ENCODE results near the gene HNRNPA1.
"Not testable (repeated sequence)": the region's sequence is repeated elsewhere in the genome, so short reads cannot be mapped to it uniquely, and the experiment has no call there.

Gene HNRNPA1

DNA sequence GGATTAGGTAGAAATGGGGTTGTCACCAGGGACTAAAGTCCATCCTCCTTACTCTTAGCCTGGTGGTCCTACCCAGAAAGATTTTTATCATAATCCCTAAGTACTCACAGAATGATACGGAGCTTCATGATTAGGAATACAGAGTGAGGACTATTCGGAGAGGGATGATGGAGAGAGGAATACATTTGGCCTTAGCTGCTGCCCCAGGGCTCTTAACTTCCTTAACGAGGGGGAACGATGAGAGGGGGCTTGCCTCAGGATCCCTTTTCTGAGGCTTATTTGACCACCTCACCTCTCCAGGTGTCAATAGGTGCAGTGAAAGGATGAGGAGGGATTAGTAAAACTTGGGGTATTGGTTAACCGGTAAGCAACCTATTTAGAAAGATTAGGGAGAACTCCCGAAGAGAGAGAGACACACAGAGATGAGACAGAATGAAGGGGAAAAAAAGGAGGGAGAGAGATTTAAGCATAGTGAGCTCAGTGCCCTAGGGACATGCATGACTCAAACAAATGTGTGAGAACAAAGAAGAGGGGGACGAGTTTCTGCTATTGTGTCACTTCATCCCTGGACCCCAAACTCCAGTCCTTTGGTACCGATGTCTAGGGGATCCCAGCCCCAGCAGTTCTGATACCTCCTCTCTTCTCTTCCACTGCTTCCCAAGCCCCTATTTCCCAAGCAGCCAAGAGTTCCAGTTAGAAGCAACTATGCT, 19.1 kb downstream of the HNRNPA1 start:
- DNase-seq (ENCODE audit: low read depth) = no peak

- DNase-seq (ENCODE audit: low read depth) = no peak
Measured at GRCh38 chr12:54300225-54300731, 19.8 kb downstream of the HNRNPA1 start.

GRCh38 chr12:54300732-54301427, 20.4 kb downstream of the HNRNPA1 start, which contains the start of gene NFE2:
Gene NFE2 (minus strand): TSS chr12:54301015. CDS start chr12:54295248, 5,767 bp downstream.
- peak; percentile 57 for DNase-seq (ENCODE audit: low read depth)

DNA sequence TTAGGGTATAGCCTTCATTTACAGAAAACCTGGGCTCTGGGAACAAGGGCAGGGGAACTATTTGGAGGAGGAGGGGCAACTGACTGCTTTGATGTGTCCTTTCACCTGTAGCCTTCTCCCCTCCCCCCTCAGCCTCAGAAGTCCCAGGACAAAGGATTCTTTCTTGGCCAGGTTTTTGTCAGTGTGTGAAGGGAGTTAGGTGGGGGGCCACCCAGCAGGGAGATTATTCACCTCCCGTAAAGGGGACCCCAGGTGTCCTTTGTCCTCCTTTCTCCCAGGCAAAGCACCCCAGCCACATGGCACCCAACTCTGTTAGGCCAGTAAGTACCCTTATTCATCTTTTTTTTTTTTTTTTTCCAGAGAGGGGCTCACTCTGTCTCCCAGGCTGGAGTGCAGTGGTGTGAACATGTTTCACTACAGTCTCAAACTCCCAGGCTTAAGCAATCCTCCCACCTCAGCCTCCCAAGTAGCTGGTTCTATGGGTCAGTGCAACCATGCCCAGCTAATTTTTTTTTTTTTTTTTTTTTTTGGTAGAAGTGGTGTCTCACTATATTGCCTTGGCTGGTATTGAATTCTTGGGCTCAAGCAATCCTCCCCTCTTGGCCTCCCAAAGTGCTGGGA, 21.0 kb downstream of the HNRNPA1 start:
- no peak for DNase-seq (ENCODE audit: low read depth)

DNA sequence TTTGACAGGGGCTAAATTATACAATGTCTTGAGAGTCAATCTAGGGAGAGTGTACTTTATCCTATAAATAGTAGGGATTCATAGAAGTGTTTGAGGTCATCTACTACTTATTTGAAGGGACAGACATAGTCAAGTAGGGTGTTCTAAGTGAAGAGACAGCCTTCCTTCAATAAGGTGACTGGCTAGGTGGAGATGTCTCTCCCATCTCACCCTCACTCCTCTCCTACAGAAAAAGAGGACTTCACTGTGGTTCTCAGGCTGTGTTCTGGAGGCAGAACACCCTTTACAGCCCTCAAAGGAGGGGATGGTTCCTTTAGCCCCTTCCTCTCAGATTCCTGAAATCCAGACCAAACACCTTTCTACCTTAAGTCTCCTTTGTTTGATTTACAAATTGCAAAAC, 23.1 kb downstream of the HNRNPA1 start:
- DNase-seq (ENCODE audit: low read depth) = no peak

DNA sequence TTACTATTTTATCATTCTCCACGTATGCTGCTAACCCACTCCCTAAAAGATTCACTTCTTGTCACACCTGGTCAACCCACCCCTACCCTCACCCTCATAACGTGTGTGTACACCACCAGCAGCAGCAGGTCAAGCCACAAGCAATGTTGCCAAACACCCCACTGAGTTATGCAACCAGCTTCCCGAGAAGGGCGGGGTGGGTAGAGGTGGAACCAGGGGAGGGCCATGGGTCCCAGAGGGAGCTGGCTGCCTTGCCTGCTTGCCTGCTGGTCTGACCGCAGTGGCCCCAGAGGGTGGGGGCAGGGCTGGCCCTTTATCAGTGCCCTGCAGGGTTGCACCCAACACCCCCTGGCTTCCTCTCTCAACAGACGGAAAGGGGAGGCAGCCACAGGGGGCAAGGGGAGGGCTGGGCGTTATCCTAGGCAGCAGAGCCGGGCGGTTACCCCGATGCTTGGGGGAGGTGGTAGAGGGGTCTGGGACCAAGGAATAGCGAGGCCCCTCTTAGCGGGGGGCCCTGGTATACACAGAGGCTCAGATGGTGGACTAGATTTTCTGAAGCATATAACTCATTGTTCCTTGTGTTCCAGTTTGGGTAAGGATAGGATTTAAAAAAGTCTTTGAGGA, 23.8 kb downstream of the HNRNPA1 start:
- DNase-seq (ENCODE audit: low read depth) = peak; percentile 42

DNA sequence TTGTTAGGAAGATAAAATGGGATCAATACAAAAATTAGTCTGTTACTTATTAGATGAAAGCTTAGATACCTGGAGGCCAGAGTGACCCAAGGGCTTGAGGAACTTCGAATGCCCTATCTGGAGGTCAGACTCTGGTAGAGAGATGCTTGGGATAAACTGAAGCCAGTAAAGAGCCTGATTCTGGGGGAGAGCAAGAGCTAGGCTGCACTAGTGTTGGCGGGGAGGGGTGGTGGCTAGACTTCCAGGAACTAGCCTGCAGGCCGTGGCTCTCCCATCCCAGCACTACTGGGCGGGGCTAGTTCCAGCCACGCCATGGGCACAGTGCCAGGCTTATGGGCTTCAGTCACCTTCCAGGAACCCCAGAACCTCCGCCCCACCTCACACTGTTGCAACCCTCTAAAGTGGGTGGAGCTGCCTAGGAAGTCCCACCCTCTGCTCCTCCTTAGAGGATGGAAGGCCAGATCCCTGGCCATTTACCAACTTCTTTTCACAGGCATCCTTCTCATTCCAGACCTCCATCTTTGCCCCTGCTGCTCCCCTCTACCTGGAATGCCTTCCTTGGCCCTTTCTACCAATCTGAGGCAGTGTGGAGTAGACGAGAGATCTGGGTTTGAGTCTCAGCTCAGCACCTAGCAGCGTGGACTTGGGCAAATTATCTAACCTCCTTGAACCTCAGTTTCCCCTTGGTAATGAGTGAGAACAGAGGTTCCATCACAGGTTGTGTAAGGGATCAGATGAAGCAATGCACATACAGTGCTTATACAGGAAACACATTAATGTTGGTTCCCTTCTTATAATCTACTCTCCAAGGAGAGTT, 26.6 kb downstream of the HNRNPA1 start:
- no peak for DNase-seq (ENCODE audit: low read depth)

DNA sequence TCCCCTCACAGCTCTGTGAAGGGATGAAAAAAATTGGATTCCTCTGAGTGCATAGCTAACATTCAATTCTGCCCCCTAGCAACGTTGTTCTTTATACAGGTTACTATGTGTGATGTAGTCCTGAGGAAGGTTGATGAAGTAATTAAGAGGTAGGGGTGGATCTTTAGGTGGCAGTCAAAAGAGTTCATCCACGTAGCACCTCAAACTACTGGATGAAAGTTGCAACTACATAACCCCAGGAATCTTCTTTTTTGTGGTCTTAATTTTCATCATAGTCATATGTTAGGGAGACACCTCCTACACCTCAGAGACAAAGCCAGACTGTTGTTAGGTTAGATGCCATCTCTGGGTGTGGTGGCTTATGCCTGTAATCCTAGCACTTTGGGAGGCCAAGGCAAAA, 30.5 kb downstream of the HNRNPA1 start:
- DNase-seq (ENCODE audit: low read depth) = no peak

DNA sequence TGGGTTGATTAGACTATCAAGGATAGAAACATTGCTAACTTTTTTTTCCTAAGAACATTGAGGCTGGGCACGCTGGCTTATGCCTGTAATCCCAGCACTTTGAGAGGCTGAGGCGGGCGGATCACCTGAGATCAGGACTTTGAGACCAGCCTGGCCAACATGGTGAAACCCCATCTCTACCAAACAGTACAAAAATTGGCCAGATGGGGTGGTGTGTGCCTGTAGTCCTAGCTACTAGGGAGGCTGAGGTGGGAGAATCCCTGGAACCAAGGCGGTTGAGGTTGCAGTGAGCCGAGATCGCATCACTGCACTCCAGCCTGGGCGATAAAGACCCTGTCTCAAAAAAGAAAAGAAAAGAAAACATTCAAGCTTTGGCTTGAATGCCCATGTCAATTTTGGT, 31.8 kb downstream of the HNRNPA1 start:
- DNase-seq (ENCODE audit: low read depth) = not testable (repeated sequence)

DNA sequence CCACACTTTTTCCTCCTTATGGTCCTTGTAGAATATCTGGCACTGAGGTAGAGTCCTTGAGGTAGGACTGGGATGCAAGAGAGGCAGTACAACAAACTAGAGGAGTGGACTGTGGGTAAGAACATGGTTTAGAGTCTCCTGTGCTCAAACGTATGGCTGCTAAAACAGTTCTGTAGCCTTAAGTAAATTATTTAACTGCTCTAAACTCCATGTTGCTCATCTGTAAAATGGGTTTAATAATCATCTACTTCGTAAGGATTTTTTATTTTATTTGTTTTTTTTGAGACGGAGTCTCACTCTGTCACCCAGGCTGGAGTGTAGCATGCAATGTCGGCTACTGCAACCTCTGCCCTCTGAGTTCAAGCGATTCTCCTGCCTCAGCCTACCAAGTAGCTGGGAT, 40.8 kb downstream of the HNRNPA1 start:
- DNase-seq (ENCODE audit: low read depth) = no peak

DNA sequence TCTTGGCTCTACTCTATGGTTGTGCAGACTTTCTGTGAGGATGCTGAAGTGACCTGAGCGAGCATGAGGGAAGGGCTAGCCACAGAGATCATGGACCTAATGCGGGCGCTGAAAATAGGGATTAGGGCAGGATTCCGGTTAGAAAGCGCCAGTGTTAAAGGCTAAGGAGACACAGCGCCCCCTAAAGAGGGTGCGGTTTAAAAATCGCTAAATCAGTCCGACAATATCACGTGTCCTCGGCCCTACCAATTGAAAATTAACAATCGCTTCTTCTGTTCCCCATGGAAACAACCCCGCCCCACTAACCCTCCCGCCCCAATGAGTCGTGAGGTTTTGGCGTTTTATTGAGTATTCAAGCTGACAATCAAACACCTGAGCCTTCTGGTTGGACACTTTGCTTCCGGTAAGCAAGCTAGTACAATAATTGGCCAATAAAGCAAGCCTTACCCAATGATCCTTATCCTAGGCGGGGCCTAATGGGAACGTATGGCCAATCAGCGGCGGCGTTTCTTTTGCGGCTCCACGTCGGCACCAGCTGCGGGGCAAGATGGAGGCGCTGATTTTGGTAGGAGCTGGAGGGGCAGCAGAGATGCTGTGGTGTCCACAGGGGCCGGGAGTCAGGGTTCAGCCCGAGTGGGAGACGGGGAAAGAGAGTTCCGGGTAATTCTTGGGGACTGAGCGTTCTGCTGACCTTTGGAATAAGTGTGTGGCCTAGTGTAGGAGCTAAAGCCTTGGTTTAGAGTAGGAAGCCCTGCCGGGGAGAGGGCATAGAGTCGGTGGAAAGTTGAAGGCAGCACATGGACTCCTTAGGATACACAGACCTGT, 44.3 kb downstream of the HNRNPA1 start, which contains the start of gene COPZ1:
Gene COPZ1 (plus strand): TSS at position 515 of the 825 bp plus-strand sequence. CDS start 33 bp downstream, at position 548.
- peak; percentile 100 for DNase-seq (ENCODE audit: low read depth)

- DNase-seq (ENCODE audit: low read depth) = not testable (repeated sequence)
Measured at GRCh38 chr12:54325442-54326109, 45.0 kb downstream of the HNRNPA1 start.

- no peak for DNase-seq (ENCODE audit: low read depth)
Measured at GRCh38 chr12:54328595-54329337, 48.2 kb downstream of the HNRNPA1 start.

GRCh38 chr12:54329759-54330158, 49.2 kb downstream of the HNRNPA1 start:
- DNase-seq (ENCODE audit: low read depth) = no peak

GRCh38 chr12:54330442-54330841, 49.9 kb downstream of the HNRNPA1 start:
- no peak for DNase-seq (ENCODE audit: low read depth)

- DNase-seq (ENCODE audit: low read depth) = no peak
Measured at GRCh38 chr12:54331461-54331860, 50.9 kb downstream of the HNRNPA1 start.

- no peak for DNase-seq (ENCODE audit: low read depth)
Measured at GRCh38 chr12:54333420-54334034, 53.0 kb downstream of the HNRNPA1 start.
